Panc1 (cell line): ENCODE results near the gene NET1. TPM values are rescaled to one million over a fixed set of nuclear protein-coding genes. Genes with fewer than 3 reads are reported as not detected.
"Not testable (repeated sequence)": the region's sequence is repeated elsewhere in the genome, so short reads cannot be mapped to it uniquely, and the experiment has no call there.

Source experiments
- ATAC-seq: fragments of 200-7000 bp; cut with Tn5 transposase; 2 replicates; pipeline ENCODE4 v1.9.1; 2020; ENCODE audit warnings: mild to moderate bottlenecking, moderate library complexity
- BruUV-seq: library from RNA; stranded (reverse); fragments of 400-500 nt; replicated peaks from 2 replicates; lab custom pipeline; 2021; lab: Mats Ljungman, UMichigan
- CTCF ChIA-PET: fragments of 300-600 bp; sonication (Branson Sonifier 250); formaldehyde crosslinking; loops from one replicate; lab custom pipeline; 2022; ENCODE audit warnings: antibody characterized with exemption; lab: Charles Lee
- POLR2A ChIA-PET: fragments of 300-600 bp; sonication (Branson Sonifier 250); formaldehyde crosslinking; loops from one replicate; lab custom pipeline; 2022; ENCODE audit warnings: antibody characterized with exemption; lab: Charles Lee
- DNase-seq: peaks from one replicate; pipeline ENCODE4 v3.0.0-alpha.2; 2010; ENCODE audit warnings: low read depth, low spot score
- H3K27ac ChIP-seq: 2 replicates; pipeline ENCODE4 v1.5.1; 2011; ENCODE audit warnings: mild to moderate bottlenecking, low read length, inconsistent platforms
- H3K27me3 ChIP-seq: fragments of 200-500 bp; sonication (Bioruptor generic); 2 replicates; pipeline ENCODE4 v1.6.0; 2014; ENCODE audit warnings: low read length, inconsistent platforms; ENCODE audit not compliant: control insufficient read depth, insufficient read depth
- H3K36me3 ChIP-seq: fragments of 200-500 bp; sonication (Bioruptor generic); 2 replicates; pipeline ENCODE4 v1.5.1; 2014; ENCODE audit warnings: inconsistent platforms, mild to moderate bottlenecking, low read length, moderate library complexity; ENCODE audit not compliant: control insufficient read depth, insufficient read depth
- H3K4me1 ChIP-seq: 2 replicates; pipeline ENCODE4 v1.5.1; 2011; ENCODE audit warnings: inconsistent platforms, mild to moderate bottlenecking, low read length, moderate library complexity; ENCODE audit not compliant: control insufficient read depth, insufficient read depth
- H3K4me3 ChIP-seq, 2 experiments: 2 replicates each; pipeline ENCODE4 v1.5.1; 2011 to 2012; ENCODE audit warnings: low read depth in 2 of 2, low read length in 2 of 2, mild to moderate bottlenecking in 2 of 2, inconsistent platforms in 1 of 2, moderate library complexity in 1 of 2
- H3K9me3 ChIP-seq: fragments of 200-500 bp; sonication (Bioruptor generic); 2 replicates; pipeline ENCODE4 v1.5.1; 2014; ENCODE audit warnings: low read depth, mild to moderate bottlenecking, inconsistent platforms, low read length, moderate library complexity; ENCODE audit not compliant: control insufficient read depth, insufficient read depth
- POLR2AphosphoS5 ChIP-seq: IDR thresholded peaks from 2 replicates; pipeline ENCODE4 v1.6.1; 2012; ENCODE audit warnings: mild to moderate bottlenecking, low read depth, low read length, moderate library complexity
- SIN3A ChIP-seq: IDR thresholded peaks from 2 replicates; pipeline ENCODE4 v1.6.1; 2012; ENCODE audit warnings: low read depth, mild to moderate bottlenecking, low read length, moderate library complexity, borderline replicate concordance; ENCODE audit not compliant: insufficient read depth
- in situ Hi-C: cut with HindIII; loops from 2 replicates; pipeline ENCODE4 v1.10.0; 2016; ENCODE audit warnings: low sequenced_read_pairs, low pct_unique_long_range_greater_than_20kb
- intact Hi-C: fragments of 100-400 bp; cut with micrococcal nuclease; formaldehyde crosslinking; loops from one replicate; pipeline ENCODE4 v1.10.0; 2022; ENCODE audit not compliant: unreplicated experiment
- total RNA-seq: library from RNA; stranded (reverse); gene quantifications from one replicate; pipeline ENCODE4 v1.2.1, GENCODE V29; 2021; ENCODE audit not compliant: unreplicated experiment
- TF ChIP-seq, protein P1 (sequence below), 2 experiments: IDR thresholded peaks; 2 replicates each; pipeline ENCODE4 v1.6.1; 2011 to 2012; ENCODE audit warnings: low read depth in 2 of 2, control low read depth in 1 of 2, low read length in 1 of 2, mild to moderate bottlenecking in 1 of 2, moderate library complexity in 1 of 2; ENCODE audit not compliant: insufficient read depth in 1 of 2
- TF ChIP-seq, protein P2 (sequence below): fragments of 450-650 bp; IDR thresholded peaks from 2 replicates; pipeline ENCODE4 v1.5.1; 2017; ENCODE audit warnings: mild to moderate bottlenecking

The NET1 gene
- total RNA-seq, 1 experiment from 2014 or later, result 28.6 TPM

DNA sequence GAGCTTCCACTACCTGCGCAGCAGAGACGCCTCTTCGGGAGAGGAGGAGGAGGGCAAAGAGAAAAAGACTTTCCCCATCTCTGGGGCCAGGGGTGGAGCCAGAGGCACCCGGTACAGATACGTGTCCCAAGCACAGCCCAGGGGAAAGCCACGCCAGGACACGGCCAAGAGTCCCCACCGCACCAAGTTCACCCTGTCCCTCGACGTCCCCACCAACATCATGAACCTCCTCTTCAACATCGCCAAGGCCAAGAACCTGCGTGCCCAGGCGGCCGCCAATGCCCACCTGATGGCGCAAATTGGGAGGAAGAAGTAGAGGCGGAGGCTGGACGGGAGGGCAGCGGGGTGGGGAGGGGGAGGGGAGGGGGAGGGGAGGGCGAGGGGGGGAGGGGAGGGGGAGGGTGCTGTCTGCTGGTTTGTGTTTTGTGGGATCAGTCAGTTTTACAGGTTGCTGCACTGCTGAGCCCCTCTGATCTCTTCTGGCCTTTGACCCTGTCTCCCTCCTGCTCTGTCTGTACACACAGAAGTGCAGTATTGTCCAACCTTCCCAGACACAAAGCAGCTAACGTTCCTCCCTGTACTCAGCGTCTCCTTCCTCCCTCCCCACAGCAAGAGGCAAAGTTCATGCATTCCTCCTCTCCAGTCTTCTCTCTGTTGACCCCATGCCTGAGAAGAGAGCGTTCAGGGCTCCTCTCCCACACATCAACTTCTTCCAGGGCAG, 38.3 kb upstream of the NET1 start:
- no TSS peak for BruUV-seq
- Histone ChIP-seq H3K4me3 (no peak overlapping the region), H3K27me3 (no peaks in the 10 kb centered on the region), H3K4me1 (no peaks in the 10 kb centered on the region), H3K9me3 (no peaks in the 10 kb centered on the region), H3K27ac (no peak overlapping the region), H3K36me3 (no peaks in the 10 kb centered on the region)
- TF ChIP-seq, protein P1, sequence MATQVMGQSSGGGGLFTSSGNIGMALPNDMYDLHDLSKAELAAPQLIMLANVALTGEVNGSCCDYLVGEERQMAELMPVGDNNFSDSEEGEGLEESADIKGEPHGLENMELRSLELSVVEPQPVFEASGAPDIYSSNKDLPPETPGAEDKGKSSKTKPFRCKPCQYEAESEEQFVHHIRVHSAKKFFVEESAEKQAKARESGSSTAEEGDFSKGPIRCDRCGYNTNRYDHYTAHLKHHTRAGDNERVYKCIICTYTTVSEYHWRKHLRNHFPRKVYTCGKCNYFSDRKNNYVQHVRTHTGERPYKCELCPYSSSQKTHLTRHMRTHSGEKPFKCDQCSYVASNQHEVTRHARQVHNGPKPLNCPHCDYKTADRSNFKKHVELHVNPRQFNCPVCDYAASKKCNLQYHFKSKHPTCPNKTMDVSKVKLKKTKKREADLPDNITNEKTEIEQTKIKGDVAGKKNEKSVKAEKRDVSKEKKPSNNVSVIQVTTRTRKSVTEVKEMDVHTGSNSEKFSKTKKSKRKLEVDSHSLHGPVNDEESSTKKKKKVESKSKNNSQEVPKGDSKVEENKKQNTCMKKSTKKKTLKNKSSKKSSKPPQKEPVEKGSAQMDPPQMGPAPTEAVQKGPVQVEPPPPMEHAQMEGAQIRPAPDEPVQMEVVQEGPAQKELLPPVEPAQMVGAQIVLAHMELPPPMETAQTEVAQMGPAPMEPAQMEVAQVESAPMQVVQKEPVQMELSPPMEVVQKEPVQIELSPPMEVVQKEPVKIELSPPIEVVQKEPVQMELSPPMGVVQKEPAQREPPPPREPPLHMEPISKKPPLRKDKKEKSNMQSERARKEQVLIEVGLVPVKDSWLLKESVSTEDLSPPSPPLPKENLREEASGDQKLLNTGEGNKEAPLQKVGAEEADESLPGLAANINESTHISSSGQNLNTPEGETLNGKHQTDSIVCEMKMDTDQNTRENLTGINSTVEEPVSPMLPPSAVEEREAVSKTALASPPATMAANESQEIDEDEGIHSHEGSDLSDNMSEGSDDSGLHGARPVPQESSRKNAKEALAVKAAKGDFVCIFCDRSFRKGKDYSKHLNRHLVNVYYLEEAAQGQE (IDR thresholded peaks at IDR 0.05; ENCODE audit: insufficient read depth in 1 of 2, low read depth in 2 of 2, low read length in 1 of 2), result no peak
- no peak for TF ChIP-seq SIN3A
- TF ChIP-seq POLR2AphosphoS5, result no peak
- POLR2A ChIA-PET, result no interaction called here
- no peak for ATAC-seq
- no peak for DNase-seq
- in situ Hi-C loops (no loop called here), intact Hi-C loops (no loop called here)
- CTCF ChIA-PET, result no interaction called here

DNA sequence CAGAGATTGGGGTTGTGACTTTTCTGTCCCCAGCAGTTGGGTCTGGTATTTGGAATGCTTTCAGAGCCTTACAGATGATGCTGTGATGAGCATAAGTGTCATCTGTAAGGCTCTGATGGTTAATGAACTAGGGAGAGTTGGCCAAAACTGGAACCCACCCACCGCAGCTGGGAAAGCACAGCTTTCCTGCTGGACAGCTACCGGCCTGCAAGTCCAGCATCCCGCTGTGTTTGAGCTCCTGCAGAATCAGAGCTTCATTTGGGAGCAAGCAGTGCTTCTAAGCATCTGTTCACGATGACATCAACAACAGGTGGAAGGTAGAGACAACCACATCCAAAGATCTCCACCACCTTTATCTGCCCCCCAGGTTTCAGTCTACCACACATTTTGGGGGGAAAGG, 35.9 kb upstream of the NET1 start:
- Histone ChIP-seq H3K36me3 (no peaks in the 10 kb centered on the region), H3K27ac (no peak overlapping the region), H3K4me3 (no peak overlapping the region), H3K4me1 (no peaks in the 10 kb centered on the region), H3K27me3 (no peaks in the 10 kb centered on the region), H3K9me3 (no peaks in the 10 kb centered on the region)
- ATAC-seq (no peak), DNase-seq (no peak)
- BruUV-seq, result no TSS peak
- in situ Hi-C loops, result no loop called here
- POLR2A ChIA-PET, result no interaction called here
- intact Hi-C loops, result no loop called here
- TF ChIP-seq, protein P1 (IDR thresholded peaks at IDR 0.05; ENCODE audit: insufficient read depth in 1 of 2, low read depth in 2 of 2, low read length in 1 of 2), result peak; percentile 31 to 47; a peak in 2 of 4 replicates
- TF ChIP-seq POLR2AphosphoS5, result no peak
- TF ChIP-seq, protein P2, sequence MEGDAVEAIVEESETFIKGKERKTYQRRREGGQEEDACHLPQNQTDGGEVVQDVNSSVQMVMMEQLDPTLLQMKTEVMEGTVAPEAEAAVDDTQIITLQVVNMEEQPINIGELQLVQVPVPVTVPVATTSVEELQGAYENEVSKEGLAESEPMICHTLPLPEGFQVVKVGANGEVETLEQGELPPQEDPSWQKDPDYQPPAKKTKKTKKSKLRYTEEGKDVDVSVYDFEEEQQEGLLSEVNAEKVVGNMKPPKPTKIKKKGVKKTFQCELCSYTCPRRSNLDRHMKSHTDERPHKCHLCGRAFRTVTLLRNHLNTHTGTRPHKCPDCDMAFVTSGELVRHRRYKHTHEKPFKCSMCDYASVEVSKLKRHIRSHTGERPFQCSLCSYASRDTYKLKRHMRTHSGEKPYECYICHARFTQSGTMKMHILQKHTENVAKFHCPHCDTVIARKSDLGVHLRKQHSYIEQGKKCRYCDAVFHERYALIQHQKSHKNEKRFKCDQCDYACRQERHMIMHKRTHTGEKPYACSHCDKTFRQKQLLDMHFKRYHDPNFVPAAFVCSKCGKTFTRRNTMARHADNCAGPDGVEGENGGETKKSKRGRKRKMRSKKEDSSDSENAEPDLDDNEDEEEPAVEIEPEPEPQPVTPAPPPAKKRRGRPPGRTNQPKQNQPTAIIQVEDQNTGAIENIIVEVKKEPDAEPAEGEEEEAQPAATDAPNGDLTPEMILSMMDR, result no peak
- CTCF ChIA-PET, result no interaction called here

DNA sequence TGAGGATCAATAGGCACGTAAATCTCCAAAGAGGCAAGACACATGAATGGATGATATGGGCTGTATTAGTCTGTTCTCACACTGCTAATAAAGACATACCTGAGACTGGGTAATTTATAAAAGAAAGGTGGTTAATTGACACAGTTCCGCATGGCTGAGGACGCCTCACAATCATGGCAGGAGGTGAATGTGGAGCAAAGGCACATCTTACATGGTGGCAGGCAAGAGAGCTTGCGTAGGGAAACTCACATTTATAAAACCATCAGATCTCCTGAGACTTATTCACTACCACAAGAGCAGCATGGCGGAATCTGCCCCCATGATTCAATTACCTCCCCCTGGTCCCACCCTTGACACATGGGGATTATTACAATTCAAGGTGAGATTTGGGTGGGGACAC, 33.2 kb upstream of the NET1 start:
- ATAC-seq, DNase-seq, CTCF ChIA-PET, H3K36me3 ChIP-seq, H3K4me1 ChIP-seq, H3K4me3 ChIP-seq, H3K27ac ChIP-seq, H3K27me3 ChIP-seq, BruUV-seq, intact Hi-C loops, in situ Hi-C loops, H3K9me3 ChIP-seq: not testable (repeated sequence)
- POLR2A ChIA-PET, result interaction anchor here (0.6 kb wide), 1 partner anchor 344 kb away, joined by 3 read pairs; no protein-coding TSS in a partner anchor

DNA sequence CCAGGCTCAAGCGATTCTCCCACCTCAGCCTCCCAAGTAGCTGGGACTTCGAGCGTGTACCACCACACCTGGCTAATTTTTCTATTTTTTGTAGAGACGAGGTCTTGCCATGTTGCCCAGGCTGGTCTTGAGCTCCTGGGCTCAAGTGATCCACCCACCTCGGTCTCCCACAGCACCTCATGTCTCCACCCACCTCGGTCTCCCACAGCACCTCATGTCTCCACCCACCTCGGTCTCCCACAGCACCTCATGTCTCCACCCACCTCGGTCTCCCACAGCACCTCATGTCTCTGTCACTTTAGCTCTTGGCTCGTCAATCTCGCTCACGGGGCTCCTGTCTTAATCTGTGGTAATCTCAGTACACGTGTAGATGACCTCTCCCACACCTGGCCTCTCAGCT, 32.0 kb upstream of the NET1 start:
- H3K4me1 ChIP-seq, H3K9me3 ChIP-seq, H3K4me3 ChIP-seq, ATAC-seq, H3K27me3 ChIP-seq, intact Hi-C loops, BruUV-seq, H3K27ac ChIP-seq, in situ Hi-C loops, POLR2A ChIA-PET, DNase-seq, H3K36me3 ChIP-seq: not testable (repeated sequence)
- CTCF ChIA-PET, result interaction anchor here (0.8 kb wide), 1 partner anchor 709 kb away, joined by 5 read pairs; no protein-coding TSS in a partner anchor
